ENCODE measurements around the gene GNB1L. TPM values are rescaled to one million over a fixed set of nuclear protein-coding genes. Genes with fewer than 3 reads are reported as not detected.
"Not testable (repeated sequence)": the region's sequence is repeated elsewhere in the genome, so short reads cannot be mapped to it uniquely, and the experiment has no call there.

Gene GNB1L
- total RNA-seq, 2 experiments from 2014 or later: 11.9 to 12.7 TPM

- ATAC-seq (ENCODE audit: low read depth): no peak
- H3K36me3 Mint-ChIP-seq: no peaks in the 10 kb centered on the region
- no peak overlapping the region for H3K27ac Mint-ChIP-seq
- no peak overlapping the region for H3K4me3 Mint-ChIP-seq
- H3K27me3 Mint-ChIP-seq: peaks cover 17% of the 10 kb centered on the region
- no peaks in the 10 kb centered on the region for H3K9me3 Mint-ChIP-seq
- no peak for DNase-seq
- H3K4me1 Mint-ChIP-seq: no peaks in the 10 kb centered on the region
- POLR2A ChIA-PET: no interaction called here
Measured at GRCh38 chr22:19784384-19785175, 70.1 kb downstream of the GNB1L start.

DNA sequence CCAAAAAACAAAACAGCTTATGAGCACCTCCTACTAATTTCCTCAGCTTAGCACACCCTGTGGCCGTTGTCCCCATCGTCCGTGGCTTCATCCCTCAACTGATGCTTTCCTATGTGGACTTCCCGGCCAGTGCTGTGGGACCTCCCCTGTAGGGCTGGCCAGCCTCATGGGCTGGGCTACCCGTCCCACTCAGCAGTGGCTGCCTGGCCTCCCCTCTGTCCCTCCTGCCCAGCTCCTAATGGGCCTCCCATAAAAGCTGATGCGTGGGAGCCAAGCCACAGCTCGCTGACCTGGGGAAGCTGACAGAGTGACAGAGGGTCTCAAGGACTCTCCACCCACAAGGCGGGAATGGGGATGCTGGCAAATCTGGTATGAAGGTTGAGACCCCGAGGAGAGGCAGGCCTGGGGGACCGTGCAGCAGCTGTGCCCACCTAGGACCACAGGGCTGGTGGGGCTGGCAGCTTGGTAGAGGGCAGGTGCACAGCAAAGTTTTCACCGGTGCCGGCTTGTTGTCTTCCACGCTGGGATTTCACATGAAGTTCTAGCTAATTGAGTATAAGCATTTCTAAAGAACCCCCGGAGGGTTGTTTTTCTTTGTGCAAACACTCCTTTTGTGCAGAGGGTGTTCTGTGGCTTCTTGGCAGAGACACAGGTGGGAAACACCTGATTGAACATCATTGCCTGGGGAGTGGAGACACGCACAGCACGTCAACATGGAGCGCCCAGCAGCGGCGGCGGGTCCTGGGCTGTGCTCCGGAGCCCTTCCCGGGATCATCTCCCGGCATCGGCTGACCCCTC is 70.9 kb downstream of the GNB1L start:
- no peak for ATAC-seq (ENCODE audit: low read depth)
- no peak overlapping the region for H3K4me3 Mint-ChIP-seq
- no peaks in the 10 kb centered on the region for H3K4me1 Mint-ChIP-seq
- no peaks in the 10 kb centered on the region for H3K36me3 Mint-ChIP-seq
- H3K9me3 Mint-ChIP-seq: no peaks in the 10 kb centered on the region
- peaks cover 19% of the 10 kb centered on the region for H3K27me3 Mint-ChIP-seq
- H3K27ac Mint-ChIP-seq: no peak overlapping the region
- no peak for DNase-seq
- POLR2A ChIA-PET: no interaction called here

DNA sequence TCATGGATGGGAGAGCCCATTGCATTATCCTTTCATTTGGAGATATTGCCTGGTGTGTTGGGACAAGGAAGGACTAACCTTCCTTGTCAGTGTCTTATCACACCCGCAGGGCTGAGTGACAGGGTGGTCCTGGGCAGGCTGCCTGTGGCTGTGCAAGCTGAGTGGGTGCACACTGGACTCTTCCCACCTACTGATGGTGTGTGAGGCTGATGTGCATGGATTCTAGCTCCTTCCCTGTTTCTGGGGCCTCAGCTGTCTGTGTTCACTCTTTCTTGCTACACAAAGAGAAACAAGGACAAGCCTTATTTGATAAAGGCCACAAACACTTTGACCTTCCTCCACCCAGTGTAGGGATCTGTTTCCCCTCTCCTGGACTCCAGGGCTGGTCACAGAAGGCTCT is 72.1 kb downstream of the GNB1L start:
- peaks cover 19% of the 10 kb centered on the region for H3K27me3 Mint-ChIP-seq
- no peak overlapping the region for H3K4me3 Mint-ChIP-seq
- POLR2A ChIA-PET: no interaction called here
- DNase-seq (no peak), ATAC-seq (ENCODE audit: low read depth) (no peak)
- no peaks in the 10 kb centered on the region for H3K4me1 Mint-ChIP-seq
- H3K27ac Mint-ChIP-seq: no peak overlapping the region
- H3K9me3 Mint-ChIP-seq: no peaks in the 10 kb centered on the region
- no peaks in the 10 kb centered on the region for H3K36me3 Mint-ChIP-seq

GRCh38 chr22:19779685-19780268 is 74.9 kb downstream of the GNB1L start:
- Mint-ChIP-seq H3K27ac (no peak overlapping the region), H3K9me3 (no peaks in the 10 kb centered on the region), H3K4me1 (peaks cover 4% of the 10 kb centered on the region), H3K4me3 (no peak overlapping the region), H3K27me3 (peaks cover 19% of the 10 kb centered on the region), H3K36me3 (no peaks in the 10 kb centered on the region)
- no peak for ATAC-seq (ENCODE audit: low read depth)
- POLR2A ChIA-PET: no interaction called here
- no peak for DNase-seq

GRCh38 chr22:19779011-19779421 is 75.7 kb downstream of the GNB1L start:
- H3K27me3 Mint-ChIP-seq: peaks cover 22% of the 10 kb centered on the region

DNA sequence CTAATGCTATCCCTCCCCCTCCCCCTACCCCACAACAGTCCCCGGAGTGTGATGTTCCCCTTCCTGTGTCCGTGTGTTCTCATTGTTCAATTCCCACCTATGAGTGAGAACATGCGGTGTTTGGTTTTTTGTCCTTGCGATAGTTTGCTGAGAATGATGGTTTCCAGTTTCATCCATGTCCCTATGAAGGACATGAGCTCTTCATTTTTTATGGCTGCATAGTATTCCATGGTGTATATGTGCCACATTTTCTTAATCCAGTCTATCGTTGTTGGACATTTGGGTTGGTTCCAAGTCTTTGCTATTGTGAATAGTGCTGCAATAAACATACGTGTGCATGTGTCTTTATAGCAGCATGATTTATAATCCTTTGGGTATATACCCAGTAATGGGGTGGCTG is 77.5 kb downstream of the GNB1L start:
- not testable (repeated sequence) for DNase-seq; H3K36me3 Mint-ChIP-seq; ATAC-seq (ENCODE audit: low read depth); H3K27ac Mint-ChIP-seq; H3K4me3 Mint-ChIP-seq; H3K4me1 Mint-ChIP-seq; H3K9me3 Mint-ChIP-seq
- POLR2A ChIA-PET: interaction anchor here (1.0 kb wide), 1 partner anchor 11 kb away, joined by 3 read pairs; no protein-coding TSS in a partner anchor
- H3K27me3 Mint-ChIP-seq: peaks cover 31% of the 10 kb centered on the region

More at GRCh38 chr22:19779011-19779421, 75.7 kb downstream of the GNB1L start:
- ATAC-seq (ENCODE audit: low read depth): no peak
- POLR2A ChIA-PET: interaction anchor here (1.2 kb wide), 1 partner anchor 13 kb away, joined by 3 read pairs; no protein-coding TSS in a partner anchor
- H3K4me3 Mint-ChIP-seq: no peak overlapping the region
- H3K36me3 Mint-ChIP-seq: no peaks in the 10 kb centered on the region
- H3K27ac Mint-ChIP-seq: no peak overlapping the region
- peaks cover 4% of the 10 kb centered on the region for H3K4me1 Mint-ChIP-seq
- no peak for DNase-seq
- no peaks in the 10 kb centered on the region for H3K9me3 Mint-ChIP-seq

DNA sequence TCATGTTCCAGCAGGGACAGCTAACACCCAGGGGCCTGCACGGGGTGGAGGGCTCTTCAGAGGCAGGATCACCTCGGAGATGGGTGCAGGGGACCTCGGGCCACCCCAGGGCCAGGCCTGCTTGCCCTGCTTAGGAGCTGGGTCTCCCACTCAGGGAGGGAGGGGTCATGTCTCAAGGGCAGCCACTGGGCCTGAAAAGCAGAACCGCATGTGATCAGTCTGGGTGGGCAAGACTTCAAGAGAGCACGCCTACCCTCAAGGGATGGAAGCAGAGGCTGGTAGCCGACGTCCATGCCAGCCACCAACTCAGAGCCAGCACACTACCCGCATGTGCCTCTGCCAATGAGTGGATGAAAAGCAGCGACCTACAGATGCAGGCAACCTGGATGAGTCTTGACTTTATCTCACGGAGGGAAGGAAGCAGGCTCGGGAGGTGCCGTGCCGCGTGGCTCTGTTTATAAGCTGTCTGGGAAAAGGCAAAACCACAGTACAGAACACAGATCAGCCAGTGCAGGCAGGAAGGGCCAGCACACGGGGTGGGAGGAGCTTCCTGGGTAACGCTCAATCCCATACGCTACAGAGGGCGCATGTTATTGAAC is 78.1 kb downstream of the GNB1L start:
- Mint-ChIP-seq H3K36me3 (no peaks in the 10 kb centered on the region), H3K4me3 (no peak overlapping the region), H3K9me3 (no peaks in the 10 kb centered on the region), H3K27me3 (peaks cover 34% of the 10 kb centered on the region), H3K4me1 (peaks cover 6% of the 10 kb centered on the region), H3K27ac (no peak overlapping the region)
- peak; percentile 26 for DNase-seq
- POLR2A ChIA-PET: interaction anchor here (1.0 kb wide), 1 partner anchor 10 kb away, joined by 3 read pairs; no protein-coding TSS in a partner anchor
- peak; percentile 60 for ATAC-seq (ENCODE audit: low read depth)

- DNase-seq (peak; percentile 16), ATAC-seq (ENCODE audit: low read depth) (no peak)
- POLR2A ChIA-PET: no interaction called here
- Mint-ChIP-seq H3K27ac (no peak overlapping the region), H3K27me3 (peaks cover 33% of the 10 kb centered on the region), H3K4me1 (peaks cover 6% of the 10 kb centered on the region), H3K9me3 (no peaks in the 10 kb centered on the region), H3K36me3 (no peaks in the 10 kb centered on the region), H3K4me3 (no peak overlapping the region)
Measured at GRCh38 chr22:19775496-19776325, 79.0 kb downstream of the GNB1L start.

DNA sequence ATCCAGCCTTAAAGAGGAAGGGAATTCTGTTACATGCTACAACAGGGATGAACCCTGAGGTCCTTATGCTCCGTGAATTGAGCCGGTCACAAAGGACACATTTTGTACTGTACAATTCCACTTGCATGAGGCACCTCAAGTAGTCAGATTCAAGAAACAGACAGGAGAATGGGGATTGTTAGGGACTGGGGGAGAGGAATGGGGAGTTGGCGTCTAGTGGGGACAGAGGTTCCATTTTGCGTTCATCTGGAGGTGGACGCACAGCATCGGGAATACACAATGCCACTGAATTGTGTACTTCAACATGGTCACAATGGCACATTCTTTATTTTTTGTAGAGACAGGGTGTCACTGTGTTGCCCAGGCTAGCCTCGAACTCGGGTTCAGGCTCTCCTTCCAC is 80.0 kb downstream of the GNB1L start:
- H3K36me3 Mint-ChIP-seq: no peaks in the 10 kb centered on the region
- H3K9me3 Mint-ChIP-seq: no peaks in the 10 kb centered on the region
- no peak overlapping the region for H3K4me3 Mint-ChIP-seq
- DNase-seq (no peak), ATAC-seq (ENCODE audit: low read depth) (no peak)
- H3K27ac Mint-ChIP-seq: no peak overlapping the region
- POLR2A ChIA-PET: no interaction called here
- H3K4me1 Mint-ChIP-seq: peaks cover 6% of the 10 kb centered on the region
- H3K27me3 Mint-ChIP-seq: peaks cover 34% of the 10 kb centered on the region

- Mint-ChIP-seq H3K4me1 (peaks cover 6% of the 10 kb centered on the region), H3K4me3 (no peak overlapping the region), H3K27me3 (peaks cover 39% of the 10 kb centered on the region), H3K9me3 (no peaks in the 10 kb centered on the region), H3K27ac (no peak overlapping the region), H3K36me3 (no peaks in the 10 kb centered on the region)
- POLR2A ChIA-PET: no interaction called here
- no peak for ATAC-seq (ENCODE audit: low read depth)
- DNase-seq: no peak
Measured at GRCh38 chr22:19773470-19774040, 81.1 kb downstream of the GNB1L start.

DNA sequence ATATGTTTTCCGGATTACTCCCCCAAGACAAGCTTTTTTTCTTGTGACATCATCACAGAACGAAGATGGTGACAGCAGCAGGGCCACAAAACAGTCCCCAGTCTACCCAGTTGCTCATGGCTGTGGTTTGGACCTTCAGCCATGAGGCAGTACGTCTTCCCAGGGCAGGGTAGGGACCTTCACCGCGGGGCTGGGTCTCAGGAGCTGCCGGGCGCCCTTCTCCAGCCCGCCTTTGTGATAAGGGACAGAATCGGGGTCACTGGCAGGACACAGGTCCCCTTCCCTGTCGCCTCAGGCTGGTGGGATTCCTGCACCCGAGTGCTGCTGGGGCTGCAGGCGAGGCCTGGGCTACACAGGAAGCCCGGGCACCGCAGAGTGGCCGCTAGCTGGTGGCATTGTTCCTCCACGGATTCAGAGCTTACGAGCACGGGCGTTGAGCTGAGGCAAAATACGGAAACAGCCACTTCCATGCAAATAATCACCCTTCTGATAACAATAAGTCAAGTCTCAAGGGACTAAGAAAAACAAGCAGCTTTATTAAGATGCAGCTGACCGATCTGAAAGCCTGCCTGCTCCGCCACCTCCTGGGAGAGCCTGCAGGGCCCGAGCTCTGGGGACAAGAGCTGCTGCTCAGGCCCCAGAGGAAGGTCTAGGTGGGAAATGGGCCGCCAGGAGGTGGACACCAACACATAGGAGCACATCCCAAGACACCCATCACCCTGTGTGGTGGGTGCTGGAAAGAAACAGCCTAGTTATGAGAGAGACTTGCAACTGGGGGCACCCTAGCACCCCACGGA is 81.8 kb downstream of the GNB1L start:
- no peak overlapping the region for H3K4me3 Mint-ChIP-seq

DNA sequence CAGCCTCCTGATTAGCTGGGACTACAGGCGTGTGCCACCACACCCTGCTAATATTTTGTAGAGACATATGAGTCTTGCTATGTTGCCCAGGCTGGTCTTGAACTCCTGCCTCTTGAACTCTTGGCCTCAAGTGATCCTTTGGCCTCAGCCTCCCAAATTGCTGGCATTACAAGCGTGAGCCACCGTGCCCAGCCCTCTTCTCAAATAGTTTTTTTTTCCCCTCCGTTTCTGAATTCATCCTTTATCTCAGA is 82.3 kb downstream of the GNB1L start:
- Mint-ChIP-seq H3K4me3 (no peak overlapping the region), H3K4me1 (peaks cover 9% of the 10 kb centered on the region), H3K27me3 (peaks cover 48% of the 10 kb centered on the region), H3K9me3 (no peaks in the 10 kb centered on the region), H3K36me3 (no peaks in the 10 kb centered on the region), H3K27ac (no peak overlapping the region)
- ATAC-seq (ENCODE audit: low read depth): no peak
- no peak for DNase-seq
- POLR2A ChIA-PET: no interaction called here

More for the DNA sequence above, 81.8 kb downstream of the GNB1L start:
- ATAC-seq (ENCODE audit: low read depth) (no peak), DNase-seq (peak; percentile 25)
- H3K27me3 Mint-ChIP-seq: peaks cover 43% of the 10 kb centered on the region
- POLR2A ChIA-PET: no interaction called here
- H3K36me3 Mint-ChIP-seq: no peaks in the 10 kb centered on the region
- H3K27ac Mint-ChIP-seq: no peak overlapping the region
- H3K4me1 Mint-ChIP-seq: peaks cover 6% of the 10 kb centered on the region
- H3K9me3 Mint-ChIP-seq: no peaks in the 10 kb centered on the region
